Gastroesophageal sphincter (tissue), 4 donors: ENCODE measurements around the gene CAMSAP1. TPM values are rescaled to one million over a fixed set of nuclear protein-coding genes. Genes with fewer than 3 reads are reported as not detected.
A peak's percentile ranks its signal among the peaks of the same experiment; 100 is the strongest.

Experiments used
- ATAC-seq: fragments of 150-250 bp; one replicate; pipeline ENCODE4 v1.9.1; 2016; ENCODE audit warnings: mild to moderate bottlenecking, moderate library complexity
- H3K27ac ChIP-seq, 4 donors: fragments of 200-600 bp; sonication (generic) in 3 of 4; 1 replicate in 3 of 4; 2 replicates in 1 of 4; pipeline ENCODE4 v1.5.1; 2016 to 2019
- H3K27me3 ChIP-seq: fragments of 200-600 bp; sonication (generic); one replicate; pipeline ENCODE4 v1.5.1; 2019
- H3K36me3 ChIP-seq, 2 donors: fragments of 200-600 bp; sonication (generic); one replicate each; pipeline ENCODE4 v1.5.1; 2019; ENCODE audit warnings: control low read depth in 1 of 2
- H3K4me1 ChIP-seq, 3 donors: fragments of 200-600 bp; sonication (generic); 1 replicate in 2 of 3; 2 replicates in 1 of 3; pipeline ENCODE4 v1.5.1; 2016 to 2019; ENCODE audit warnings: control low read depth in 2 of 3
- H3K4me3 ChIP-seq, 2 donors: fragments of 200-600 bp; sonication (generic); one replicate each; pipeline ENCODE4 v1.5.1; 2019; ENCODE audit warnings: mild to moderate bottlenecking in 1 of 2, moderate library complexity in 1 of 2
- H3K9me3 ChIP-seq, 3 donors: fragments of 200-600 bp; sonication (generic); one replicate each; pipeline ENCODE4 v1.5.1; 2017 to 2019; ENCODE audit warnings: control low read depth in 2 of 3
- CTCF ChIP-seq, 4 experiments: fragments of 200-600 bp in 2 of 4; fragments of 450-650 bp in 2 of 4; sonication (generic) in 1 of 4; IDR thresholded peaks; one replicate each; pipeline ENCODE4 v1.5.1; 2017 to 2019; ENCODE audit warnings: antibody characterized with exemption in 4 of 4, mild to moderate bottlenecking in 2 of 4, moderate library complexity in 2 of 4
- EP300 ChIP-seq: sonication (generic); formaldehyde crosslinking; IDR thresholded peaks from one replicate; pipeline ENCODE4 v1.6.1; 2017; ENCODE audit warnings: antibody characterized with exemption, mild to moderate bottlenecking
- POLR2A ChIP-seq, 2 donors: fragments of 450-650 bp; IDR thresholded peaks; one replicate each; pipeline ENCODE4 v1.6.1; 2017; ENCODE audit warnings: antibody characterized with exemption in 2 of 2, mild to moderate bottlenecking in 2 of 2, moderate library complexity in 1 of 2
- POLR2AphosphoS5 ChIP-seq: sonication (generic); formaldehyde crosslinking; IDR thresholded peaks from one replicate; pipeline ENCODE4 v1.6.1; 2017; ENCODE audit warnings: antibody characterized with exemption
- WGBS, 2 donors: methylation state at CpG; one replicate each; pipeline ENCODE4 v1.1.5; 2018; ENCODE audit warnings: low coverage in 1 of 2; 5-methylcytosine and 5-hydroxymethylcytosine counted together
- total RNA-seq, 4 donors: library from RNA; depleted of rRNA; stranded (reverse); fragments of >200 nt; gene quantifications; one replicate each; pipeline ENCODE4 v1.1.0, GENCODE V29; 2016

Gene CAMSAP1
- 10 to 100 TPM; 27.5 to 49.2 (median 28.2) TPM for total RNA-seq

- TF ChIP-seq POLR2AphosphoS5 (peak; percentile 55), CTCF (IDR thresholded peaks at IDR 0.05) (peak in 1 of 4 experiments; percentile 17), EP300 (no peak), POLR2A (IDR thresholded peaks at IDR 0.05) (peak; percentile 46 to 50)
- no CpG with 5 or more reads among the region's 91 CpGs for WGBS, 2 donors
- peak within 1 kb of the TSS; percentile 84 to 93 for H3K4me3 ChIP-seq
- H3K4me1 ChIP-seq, result peaks cover 0 to 60% (median 22%) of the 10 kb centered on the region in 3 donors
- H3K27ac ChIP-seq, result peak within 1 kb of the TSS; percentile 54 to 89 (median 86)
- H3K9me3 ChIP-seq, result peaks cover 0 to 3% (median 0%) of the 10 kb centered on the region in 3 donors
- H3K27me3 ChIP-seq, result no peaks in the 10 kb centered on the region
- peak; percentile 96 for ATAC-seq
- peaks cover 0 to 22% of the 10 kb centered on the region in 2 donors for H3K36me3 ChIP-seq
Measured at GRCh38 chr9:135907431-135908092, at the start of gene CAMSAP1. Gene CAMSAP1, minus strand, starts transcription at chr9:135907546. Its CDS starts 387 bp downstream, at chr9:135907159.

- Histone ChIP-seq H3K36me3 (peaks cover 0 to 34% of the 10 kb centered on the region in 2 donors), H3K4me1 (peaks cover 0 to 39% (median 14%) of the 10 kb centered on the region in 3 donors), H3K4me3 (no peak overlapping the region), H3K27ac (no peak overlapping the region), H3K27me3 (no peaks in the 10 kb centered on the region), H3K9me3 (no peaks in the 10 kb centered on the region)
- no peak for ATAC-seq
- TF ChIP-seq CTCF (IDR thresholded peaks at IDR 0.05) (no peak), EP300 (no peak), POLR2A (IDR thresholded peaks at IDR 0.05) (no peak), POLR2AphosphoS5 (no peak)
- 83 to 87% methylated on average over 3 of the region's 8 CpGs for WGBS, 2 donors
Measured at GRCh38 chr9:135956802-135957174, 49.4 kb upstream of the CAMSAP1 start.

GRCh38 chr9:135955934-135956801, 48.8 kb upstream of the CAMSAP1 start:
- Histone ChIP-seq H3K9me3 (no peaks in the 10 kb centered on the region), H3K4me1 (peaks cover 0 to 39% (median 11%) of the 10 kb centered on the region in 3 donors), H3K27ac (no peak overlapping the region), H3K4me3 (no peak overlapping the region), H3K27me3 (no peaks in the 10 kb centered on the region), H3K36me3 (peaks cover 0 to 40% of the 10 kb centered on the region in 2 donors)
- 81 to 95% methylated on average over 6 to 9 of the region's 32 CpGs for WGBS, 2 donors
- TF ChIP-seq EP300 (no peak), POLR2AphosphoS5 (no peak), CTCF (IDR thresholded peaks at IDR 0.05) (no peak), POLR2A (IDR thresholded peaks at IDR 0.05) (no peak)
- ATAC-seq, result no peak

- H3K9me3 ChIP-seq, result no peaks in the 10 kb centered on the region
- ATAC-seq, result no peak
- 88 to 90% methylated on average over 16 to 17 of the region's 22 CpGs for WGBS, 2 donors
- H3K4me3 ChIP-seq, result no peak overlapping the region
- peaks cover 0 to 73% of the 10 kb centered on the region in 2 donors for H3K36me3 ChIP-seq
- H3K27me3 ChIP-seq, result no peaks in the 10 kb centered on the region
- TF ChIP-seq CTCF (IDR thresholded peaks at IDR 0.05) (no peak), POLR2AphosphoS5 (no peak), POLR2A (IDR thresholded peaks at IDR 0.05) (no peak), EP300 (no peak)
- peaks cover 0 to 9% (median 0%) of the 10 kb centered on the region in 3 donors for H3K4me1 ChIP-seq
- no peak overlapping the region for H3K27ac ChIP-seq
Measured at GRCh38 chr9:135952664-135953206, 45.4 kb upstream of the CAMSAP1 start.
